B cell (primary cell): ENCODE data around the gene RCSD1. TPM values are rescaled to one million over a fixed set of nuclear protein-coding genes. Genes with fewer than 3 reads are reported as not detected.

Source experiments
- ATAC-seq: fragments of 200-7000 bp; cut with Tn5 transposase; one replicate; pipeline ENCODE4 v1.10.0; 2021; ENCODE audit warnings: low read depth, mild to moderate bottlenecking, moderate number of reproducible peaks, moderate library complexity
- CTCF ChIA-PET: fragments of 350-600 bp; sonication (Branson Sonifier 250); formaldehyde crosslinking; loops from one replicate; lab custom pipeline; 2021; ENCODE audit warnings: antibody characterized with exemption, inconsistent platforms; lab: Charles Lee
- POLR2A ChIA-PET: fragments of 350-600 bp; sonication (Branson Sonifier 250); formaldehyde crosslinking; loops from one replicate; lab custom pipeline; 2021; ENCODE audit warnings: antibody characterized with exemption; lab: Charles Lee
- DNase-seq: peaks from one replicate; pipeline ENCODE4 v3.0.0; 2013
- H2AFZ ChIP-seq: 2 replicates; pipeline ENCODE4 v1.6.1; 2012; ENCODE audit warnings: mild to moderate bottlenecking, low read depth, low read length; ENCODE audit not compliant: insufficient read depth, poor library complexity, severe bottlenecking
- H3K27ac ChIP-seq, 2 donors: 1 replicate in 1 of 2; 2 replicates in 1 of 2; pipeline ENCODE4 v1.5.1; 2012 to 2013; ENCODE audit warnings: low read length in 2 of 2, mild to moderate bottlenecking in 2 of 2, moderate library complexity in 1 of 2
- H3K27me3 ChIP-seq, 4 experiments: fragments of 200-600 bp in 1 of 4; sonication (generic) in 1 of 4; replicated peaks in 1 of 4; 1 replicate in 2 of 4; 2 replicates in 2 of 4; pipeline versions ENCODE4 v1.6.1 to v1.7.0; 2013 to 2016; ENCODE audit warnings: low read length in 3 of 4, mild to moderate bottlenecking in 2 of 4, mixed read lengths in 1 of 4, moderate library complexity in 1 of 4; ENCODE audit not compliant: insufficient read depth in 4 of 4, control insufficient read depth in 3 of 4; ENCODE audit errors: control extremely low read depth in 1 of 4
- H3K36me3 ChIP-seq, 2 experiments: replicated peaks in 1 of 2; 1 replicate in 1 of 2; 2 replicates in 1 of 2; pipeline versions ENCODE4 v1.6.1 to v1.7.1; 2013; ENCODE audit warnings: low read length in 1 of 2; ENCODE audit not compliant: insufficient read depth in 2 of 2, control insufficient read depth in 1 of 2; ENCODE audit errors: control extremely low read depth in 1 of 2, extremely low read depth in 1 of 2
- H3K4me1 ChIP-seq, 2 donors: fragments of 200-600 bp in 1 of 2; sonication (generic) in 1 of 2; 1 replicate in 1 of 2; 2 replicates in 1 of 2; pipeline versions ENCODE4 v1.5.1 to v1.6.1; 2013 to 2017; ENCODE audit warnings: low read length in 2 of 2; ENCODE audit not compliant: control insufficient read depth in 2 of 2, insufficient read depth in 2 of 2
- H3K4me2 ChIP-seq: replicated peaks from 2 replicates; pipeline ENCODE3; 2012; ENCODE audit warnings: mild to moderate bottlenecking, low read depth, low read length; ENCODE audit not compliant: poor library complexity, severe bottlenecking
- H3K4me3 ChIP-seq, 5 experiments: fragments of 200-600 bp in 1 of 5; sonication (generic) in 1 of 5; 1 replicate in 3 of 5; 2 replicates in 2 of 5; pipeline versions ENCODE4 v1.5.1 to v1.7.0; 2011 to 2016; ENCODE audit warnings: low read length in 4 of 5, mild to moderate bottlenecking in 4 of 5, low read depth in 2 of 5, control low read depth in 1 of 5, moderate library complexity in 1 of 5; ENCODE audit not compliant: insufficient read depth in 1 of 5; ENCODE audit errors: control extremely low read depth in 1 of 5, extremely low read depth in 1 of 5
- H3K79me2 ChIP-seq: fragments of 200-600 bp; sonication (generic); one replicate; pipeline ENCODE4 v1.6.0; 2016; ENCODE audit warnings: low read length; ENCODE audit not compliant: control insufficient read depth, insufficient read depth
- H3K9ac ChIP-seq: fragments of 200-600 bp; sonication (generic); 2 replicates; pipeline ENCODE4 v1.6.1; 2017; ENCODE audit warnings: mild to moderate bottlenecking, low read length, moderate library complexity
- H3K9me3 ChIP-seq, 3 donors: one replicate each; pipeline versions ENCODE4 v1.6.1 to v1.7.1; 2013; ENCODE audit warnings: low read length in 2 of 3; ENCODE audit not compliant: control insufficient read depth in 2 of 3, insufficient read depth in 1 of 3; ENCODE audit errors: control extremely low read depth in 1 of 3
- H4K20me1 ChIP-seq: 2 replicates; pipeline ENCODE4 v1.6.0; 2012; ENCODE audit warnings: mild to moderate bottlenecking, low read length; ENCODE audit not compliant: insufficient read depth, control insufficient read depth, poor library complexity, severe bottlenecking
- H3K27ac Mint-ChIP-seq: one replicate; pipeline ENCODE4 v1.8.0; 2021; ENCODE audit warnings: mixed read lengths
- H3K27me3 Mint-ChIP-seq: one replicate; pipeline ENCODE4 v1.8.0; 2021; ENCODE audit warnings: mixed read lengths
- H3K4me1 Mint-ChIP-seq: one replicate; pipeline ENCODE4 v1.8.0; 2021; ENCODE audit warnings: mixed read lengths
- H3K4me3 Mint-ChIP-seq: one replicate; pipeline ENCODE4 v1.8.0; 2021; ENCODE audit warnings: mixed read lengths
- H3K9me3 Mint-ChIP-seq: one replicate; pipeline ENCODE4 v1.8.0; 2022; ENCODE audit warnings: mixed read lengths; ENCODE audit not compliant: insufficient read depth
- EZH2 ChIP-seq: IDR thresholded peaks from 2 replicates; pipeline ENCODE4 v1.6.1; 2012; ENCODE audit warnings: borderline replicate concordance, low read depth, mild to moderate bottlenecking, moderate library complexity, low read length; ENCODE audit not compliant: insufficient read depth, poor library complexity, severe bottlenecking
- WGBS: methylation state at CpG from one replicate; pipeline ENCODE4 v1.1.5; 2013; ENCODE audit warnings: missing lambda C conversion rate; ENCODE audit not compliant: insufficient coverage; 5-methylcytosine and 5-hydroxymethylcytosine counted together
- intact Hi-C: fragments of 100-400 bp; cut with micrococcal nuclease; formaldehyde crosslinking; loops from one replicate; pipeline ENCODE4 v1.10.0; 2022
- polyA plus RNA-seq: library from polyadenylated mRNA; depleted of rRNA; stranded (reverse); fragments of >200 nt; gene quantifications from 2 replicates; pipeline ENCODE4 v1.2.3, GENCODE V29; 2012
- total RNA-seq, 2 donors: library from RNA; stranded (reverse); fragments of 120-200 nt in 1 of 2; gene quantifications; 1 replicate in 1 of 2; 2 replicates in 1 of 2; pipeline versions ENCODE4 v1.2.3 to v1.2.4, GENCODE V29; 2013 to 2022
- TF ChIP-seq, protein P1 (sequence below): fragments of 200-600 bp; IDR thresholded peaks from one replicate; pipeline ENCODE4 v1.8.0; 2022; ENCODE audit warnings: antibody characterized with exemption, mild to moderate bottlenecking

Gene RCSD1
- total and polyA plus RNA-seq, 2 donors (not counting 1 experiment from before 2014, with no cell fraction given) = 129 to 525 TPM

DNA sequence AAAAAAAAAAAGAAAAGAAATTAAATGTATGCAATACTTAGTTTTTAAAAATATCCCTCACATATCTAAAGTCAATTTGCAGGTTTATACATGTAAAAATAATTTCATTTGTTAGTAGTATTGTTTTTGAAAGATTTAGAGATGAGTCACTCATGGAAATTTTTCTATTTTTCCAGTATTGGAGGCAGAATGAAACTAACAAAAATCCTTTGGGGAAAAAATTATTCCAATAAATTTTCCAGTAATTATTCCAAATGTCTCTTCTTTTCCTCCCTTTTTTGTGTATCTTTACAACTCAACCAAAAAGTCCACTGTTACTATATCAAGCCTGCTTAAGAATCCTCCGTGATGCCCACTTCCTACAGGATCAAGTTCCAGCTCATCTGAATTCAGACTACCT is 121.6 kb downstream of the RCSD1 start:
- POLR2A ChIA-PET = no interaction called here
- H3K27ac ChIP-seq = peak overlapping the region in 1 of 2 donors; percentile 87
- TF ChIP-seq, protein P1, sequence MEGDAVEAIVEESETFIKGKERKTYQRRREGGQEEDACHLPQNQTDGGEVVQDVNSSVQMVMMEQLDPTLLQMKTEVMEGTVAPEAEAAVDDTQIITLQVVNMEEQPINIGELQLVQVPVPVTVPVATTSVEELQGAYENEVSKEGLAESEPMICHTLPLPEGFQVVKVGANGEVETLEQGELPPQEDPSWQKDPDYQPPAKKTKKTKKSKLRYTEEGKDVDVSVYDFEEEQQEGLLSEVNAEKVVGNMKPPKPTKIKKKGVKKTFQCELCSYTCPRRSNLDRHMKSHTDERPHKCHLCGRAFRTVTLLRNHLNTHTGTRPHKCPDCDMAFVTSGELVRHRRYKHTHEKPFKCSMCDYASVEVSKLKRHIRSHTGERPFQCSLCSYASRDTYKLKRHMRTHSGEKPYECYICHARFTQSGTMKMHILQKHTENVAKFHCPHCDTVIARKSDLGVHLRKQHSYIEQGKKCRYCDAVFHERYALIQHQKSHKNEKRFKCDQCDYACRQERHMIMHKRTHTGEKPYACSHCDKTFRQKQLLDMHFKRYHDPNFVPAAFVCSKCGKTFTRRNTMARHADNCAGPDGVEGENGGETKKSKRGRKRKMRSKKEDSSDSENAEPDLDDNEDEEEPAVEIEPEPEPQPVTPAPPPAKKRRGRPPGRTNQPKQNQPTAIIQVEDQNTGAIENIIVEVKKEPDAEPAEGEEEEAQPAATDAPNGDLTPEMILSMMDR = no peak
- no peak for TF ChIP-seq EZH2
- peaks cover 34% of the 10 kb centered on the region for H3K79me2 ChIP-seq
- no peak overlapping the region for H2AFZ ChIP-seq
- no peaks in the 10 kb centered on the region for H3K27me3 Mint-ChIP-seq
- H3K27me3 ChIP-seq = no peaks in the 10 kb centered on the region
- H3K9me3 ChIP-seq = no peaks in the 10 kb centered on the region
- H3K27ac Mint-ChIP-seq = no peak overlapping the region
- no peaks in the 10 kb centered on the region for H3K9me3 Mint-ChIP-seq
- H3K4me3 ChIP-seq = no peak overlapping the region
- DNase-seq (no peak), ATAC-seq (no peak)
- no peak overlapping the region for H3K4me2 ChIP-seq
- peaks cover 64% of the 10 kb centered on the region for H3K4me1 Mint-ChIP-seq
- peaks cover 35 to 38% of the 10 kb centered on the region in 2 donors for H3K4me1 ChIP-seq
- no peak overlapping the region for H3K9ac ChIP-seq
- H3K4me3 Mint-ChIP-seq = no peak overlapping the region
- CTCF ChIA-PET = no interaction called here
- WGBS = 93% methylated on average over 1 of the region's 1 CpG
- no peaks in the 10 kb centered on the region for H4K20me1 ChIP-seq
- intact Hi-C loops = no loop called here
- no peaks in the 10 kb centered on the region for H3K36me3 ChIP-seq

DNA sequence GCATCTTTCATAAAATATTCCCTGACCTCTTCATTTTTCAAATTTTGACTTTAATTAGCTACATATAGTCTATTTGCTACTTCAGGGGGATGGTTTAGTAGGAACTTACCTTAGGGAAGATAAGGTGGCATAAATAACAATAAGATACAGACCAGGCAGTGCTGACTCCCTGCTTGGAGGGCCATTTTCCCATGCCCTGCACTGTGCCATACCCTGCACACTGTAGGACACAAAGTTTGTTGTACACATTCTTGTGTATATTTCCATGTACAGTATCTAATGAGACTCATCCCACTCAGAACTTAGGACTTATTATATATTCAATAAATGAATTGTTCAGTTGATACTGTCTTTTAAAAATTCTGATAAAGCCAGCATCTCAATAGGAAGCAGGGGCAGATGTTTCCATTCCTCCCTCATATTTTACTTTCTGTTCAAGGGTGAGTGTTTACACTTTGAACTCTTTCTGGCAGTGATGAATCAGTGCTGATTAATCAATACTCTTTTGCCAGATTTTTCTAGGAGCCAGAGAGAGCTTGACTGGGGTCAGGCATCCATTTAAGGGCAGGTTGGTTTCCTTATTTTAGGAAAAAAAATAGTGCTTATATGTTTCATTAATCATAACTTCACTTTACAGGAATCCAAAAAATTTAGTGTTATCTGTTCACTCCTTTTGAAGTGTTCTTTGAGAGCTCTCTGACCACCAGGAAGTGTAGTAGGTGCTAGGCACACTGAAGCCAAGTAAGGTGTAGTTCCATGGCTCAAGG is 122.4 kb downstream of the RCSD1 start:
- H3K4me1 ChIP-seq = peaks cover 34 to 38% of the 10 kb centered on the region in 2 donors
- TF ChIP-seq, protein P1 = no peak
- peak overlapping the region; percentile 81 for H3K4me2 ChIP-seq
- intact Hi-C loops = no loop called here
- peak overlapping the region; percentile 82 for H3K4me3 Mint-ChIP-seq
- peak overlapping the region; percentile 84 for H2AFZ ChIP-seq
- no peaks in the 10 kb centered on the region for H3K27me3 Mint-ChIP-seq
- H3K79me2 ChIP-seq = peaks cover 37% of the 10 kb centered on the region
- no peaks in the 10 kb centered on the region for H3K27me3 ChIP-seq
- H3K9me3 Mint-ChIP-seq = no peaks in the 10 kb centered on the region
- ATAC-seq (no peak), DNase-seq (no peak)
- peak overlapping the region in 1 of 5 experiments; percentile 41 for H3K4me3 ChIP-seq
- H3K27ac Mint-ChIP-seq = peak overlapping the region; percentile 85
- no peaks in the 10 kb centered on the region for H3K9me3 ChIP-seq
- POLR2A ChIA-PET = interaction anchor here (1.0 to 1.2 kb wide), 3 partner anchors 38 to 184 kb away, joined by 3 to 4 read pairs (median 3); no protein-coding TSS in a partner anchor
- H3K4me1 Mint-ChIP-seq = peaks cover 64% of the 10 kb centered on the region
- H3K36me3 ChIP-seq = no peaks in the 10 kb centered on the region
- CTCF ChIA-PET = interaction anchor here (0.9 to 2.2 kb wide), 6 partner anchors 13 to 56 kb away, joined by 3 to 17 read pairs (median 6); partner anchors contain the start of gene MPZL1
- H3K27ac ChIP-seq = peak overlapping the region; percentile 72 to 87
- H3K9ac ChIP-seq = peak overlapping the region; percentile 63
- H4K20me1 ChIP-seq = no peaks in the 10 kb centered on the region
